GM12878 (cell line): Measurements from ENCODE around the gene NUDT22. TPM values are rescaled to one million over a fixed set of nuclear protein-coding genes. Genes with fewer than 3 reads are reported as not detected.

ENCODE experiments used
- ATAC-seq: fragments of 200-7000 bp; cut with Tn5 transposase; 3 replicates; pipeline ENCODE4 v1.9.1; 2020; ENCODE audit warnings: mild to moderate bottlenecking, moderate library complexity
- BruUV-seq: library from RNA; stranded (reverse); fragments of 400-500 nt; replicated peaks from 2 replicates; lab custom pipeline; 2021; lab: Mats Ljungman, UMichigan
- CTCF ChIA-PET: fragments of 300-600 bp; sonication (Branson Sonifier 250); formaldehyde crosslinking; extraction: SDS; loops from one replicate; lab custom pipeline; 2021; ENCODE audit warnings: inconsistent platforms; lab: Yijun Ruan, JAX
- POLR2A ChIA-PET: fragments of 350-600 bp; formaldehyde crosslinking; extraction: SDS; loops from one replicate; lab custom pipeline; 2021; ENCODE audit warnings: inconsistent platforms; lab: Charles Lee
- RAD21 ChIA-PET: fragments of 300-600 bp; sonication (Branson Sonifier 250); formaldehyde crosslinking; loops from one replicate; lab custom pipeline; 2023; ENCODE audit warnings: antibody characterized with exemption; ENCODE audit not compliant: unreplicated experiment; lab: Charles Lee
- SMC1A ChIA-PET: fragments of 300-600 bp; sonication (Branson Sonifier 250); formaldehyde crosslinking; loops from one replicate; lab custom pipeline; 2023; ENCODE audit not compliant: unreplicated experiment, uncharacterized antibody; lab: Charles Lee
- DNase-seq: peaks from one replicate; pipeline ENCODE4 v3.0.0-alpha.2; 2011; ENCODE audit warnings: low read depth, low spot score
- FAIRE-seq: peaks from 3 replicates; lab custom pipeline; 2011; peaks lifted over from hg19 to GRCh38; lab: Jason Lieb, UNC
- H2AFZ ChIP-seq: 2 replicates; pipeline ENCODE4 v1.6.0; 2011; ENCODE audit warnings: low read depth, low read length, control low read depth; ENCODE audit not compliant: control insufficient read depth
- H3K27ac ChIP-seq: 2 replicates; pipeline ENCODE4 v1.5.1; 2011; ENCODE audit warnings: control low read depth; ENCODE audit not compliant: control insufficient read depth, insufficient read depth
- H3K27me3 ChIP-seq, 2 experiments: replicated peaks in 1 of 2; 2 replicates each; pipeline versions ENCODE4 v1.6.0 to v1.6.1; 2011; ENCODE audit warnings: low read length in 1 of 2; ENCODE audit not compliant: control insufficient read depth in 2 of 2, insufficient read depth in 2 of 2
- H3K36me3 ChIP-seq, 2 experiments: 2 replicates each; pipeline ENCODE4 v1.5.1; 2011; ENCODE audit warnings: low read length in 1 of 2; ENCODE audit not compliant: control insufficient read depth in 2 of 2, insufficient read depth in 2 of 2
- H3K4me1 ChIP-seq: 2 replicates; pipeline ENCODE4 v1.6.1; 2011; ENCODE audit warnings: mild to moderate bottlenecking, low read length, moderate library complexity, mixed read lengths; ENCODE audit not compliant: control insufficient read depth, insufficient read depth
- H3K4me2 ChIP-seq: 2 replicates; pipeline ENCODE4 v1.6.0; 2011; ENCODE audit warnings: control low read depth; ENCODE audit not compliant: control insufficient read depth, insufficient read depth
- H3K4me3 ChIP-seq: fragments of 200-600 bp; sonication (generic); 2 replicates; pipeline ENCODE4 v1.5.1; 2016
- H3K79me2 ChIP-seq: 2 replicates; pipeline ENCODE4 v1.6.0; 2011; ENCODE audit warnings: low read length; ENCODE audit not compliant: control insufficient read depth, insufficient read depth
- H3K9ac ChIP-seq: 2 replicates; pipeline ENCODE4 v1.8.0; 2011; ENCODE audit warnings: low read length, control low read depth, mixed read lengths; ENCODE audit not compliant: control insufficient read depth, insufficient read depth
- H3K9me3 ChIP-seq: replicated peaks from 3 replicates; pipeline ENCODE4 v1.5.1; 2011; ENCODE audit warnings: mild to moderate bottlenecking, low read length; ENCODE audit not compliant: control insufficient read depth, insufficient read depth
- H4K20me1 ChIP-seq: 2 replicates; pipeline ENCODE4 v1.6.0; 2011; ENCODE audit not compliant: control insufficient read depth, insufficient read depth
- CBFB ChIP-seq: IDR thresholded peaks from 2 replicates; pipeline ENCODE4 v1.6.1; 2016; ENCODE audit warnings: antibody characterized with exemption, low read depth
- CBX3 ChIP-seq: fragments of 200-600 bp; sonication (generic); IDR thresholded peaks from 2 replicates; pipeline ENCODE4 v1.6.1; 2016; ENCODE audit warnings: low read depth, borderline replicate concordance
- CHD4 ChIP-seq: fragments of 200-600 bp; sonication (generic); IDR thresholded peaks from 2 replicates; pipeline ENCODE4 v1.6.1; 2016; ENCODE audit warnings: mild to moderate bottlenecking
- DPF2 ChIP-seq: fragments of 450-650 bp; IDR thresholded peaks from 2 replicates; pipeline ENCODE4 v1.6.1; 2017; ENCODE audit warnings: mild to moderate bottlenecking
- EZH2 ChIP-seq: IDR thresholded peaks from 2 replicates; pipeline ENCODE4 v1.6.1; 2012; ENCODE audit warnings: low read depth, mild to moderate bottlenecking, control low read depth, inconsistent platforms, low read length, borderline replicate concordance; ENCODE audit not compliant: control insufficient read depth
- FOXM1 ChIP-seq: IDR thresholded peaks from 2 replicates; pipeline ENCODE4 v1.6.1; 2012; ENCODE audit warnings: low read depth, mild to moderate bottlenecking, inconsistent platforms, low read length, moderate library complexity
- IKZF2 ChIP-seq, 2 experiments: fragments of 450-650 bp; IDR thresholded peaks; 2 replicates each; pipeline ENCODE4 v1.6.1; 2017; ENCODE audit warnings: mild to moderate bottlenecking in 2 of 2, moderate library complexity in 2 of 2
- JUND ChIP-seq: IDR thresholded peaks from 2 replicates; pipeline ENCODE4 v1.6.1; 2012; ENCODE audit warnings: low read depth, mild to moderate bottlenecking, low read length, improper control_type of control experiment, moderate library complexity
- KAT2A ChIP-seq: conservative IDR thresholded peaks from 2 replicates; pipeline ENCODE4 v1.6.1; 2011; ENCODE audit warnings: low read depth, low read length; ENCODE audit not compliant: control insufficient read depth
- RUNX3 ChIP-seq: IDR thresholded peaks from 2 replicates; pipeline ENCODE4 v1.6.1; 2012; ENCODE audit warnings: low read length, inconsistent platforms
- SIX5 ChIP-seq: IDR thresholded peaks from 2 replicates; pipeline ENCODE4 v1.6.1; 2011; ENCODE audit warnings: mild to moderate bottlenecking, low read depth, low read length, moderate library complexity; ENCODE audit not compliant: severe bottlenecking
- SUPT20H ChIP-seq: IDR thresholded peaks from 2 replicates; pipeline ENCODE4 v1.6.1; 2011; ENCODE audit warnings: low read depth, mild to moderate bottlenecking, low read length, moderate library complexity, borderline replicate concordance; ENCODE audit not compliant: control insufficient read depth
- YY1 ChIP-seq: IDR thresholded peaks from 2 replicates; pipeline ENCODE4 v1.6.1; 2011; ENCODE audit warnings: low read depth, mild to moderate bottlenecking, low read length
- ZNF207 ChIP-seq: fragments of 450-650 bp; IDR thresholded peaks from 2 replicates; pipeline ENCODE4 v1.6.1; 2014; ENCODE audit warnings: antibody characterized with exemption, mild to moderate bottlenecking, borderline replicate concordance
- ZNF384 ChIP-seq: IDR thresholded peaks from 2 replicates; pipeline ENCODE4 v1.6.1; 2012; ENCODE audit warnings: low read depth, mild to moderate bottlenecking, low read length, improper control_type of control experiment, borderline replicate concordance
- ZNF622 ChIP-seq: fragments of 450-650 bp; IDR thresholded peaks from 2 replicates; pipeline ENCODE4 v1.6.1; 2017; ENCODE audit warnings: mild to moderate bottlenecking, inconsistent platforms
- WGBS: methylation state at CpG from one replicate; pipeline ENCODE4 v1.1.6; 2016; ENCODE audit warnings: low lambda C conversion rate; ENCODE audit not compliant: insufficient replicate concordance, insufficient coverage; ENCODE audit errors: missing lambda C conversion rate; 5-methylcytosine and 5-hydroxymethylcytosine counted together
- in situ Hi-C: fragments of 300-500 bp; cut with MboI; formaldehyde crosslinking; loops from 9 replicates; pipeline ENCODE4 v1.14.3; 2018; ENCODE audit warnings: mixed read lengths
- intact Hi-C: fragments of 100-400 bp; cut with micrococcal nuclease; formaldehyde crosslinking; loops from one replicate; pipeline ENCODE4 v1.14.2; 2022; ENCODE audit not compliant: unreplicated experiment
- polyA plus RNA-seq, 11 experiments: library from polyadenylated mRNA; depleted of rRNA in 4 of 11; unstranded in 6 of 11; stranded (reverse) in 5 of 11; fragments of >200 nt; fragmentation: Nextera tagmentation in 4 of 11; fragmentation: Illumina TruSeq in 1 of 11; extraction: Ambion mirVana in 4 of 11; extraction: Trizol in 1 of 11; gene quantifications; 1 replicate in 1 of 11; 2 replicates in 10 of 11; pipeline versions ENCODE4 v1.2.1 to v1.2.3, GENCODE V29; 2011 to 2016; ENCODE audit warnings: inconsistent platforms in 2 of 11, missing spikeins in 2 of 11, low read depth in 1 of 11
- total RNA-seq, 4 experiments: library from RNA; depleted of rRNA in 3 of 4; stranded (reverse); fragments of >200 nt in 3 of 4; fragmentation: Illumina TruSeq in 1 of 4; extraction: Trizol in 1 of 4; gene quantifications; 2 replicates each; pipeline versions ENCODE4 v1.2.1 to v1.2.3, GENCODE V29; 2013 to 2021
- TF ChIP-seq, protein P1 (sequence below): fragments of 450-650 bp; IDR thresholded peaks from 2 replicates; pipeline ENCODE4 v1.6.1; 2018; ENCODE audit warnings: borderline replicate concordance, mild to moderate bottlenecking; ENCODE audit not compliant: partially characterized antibody
- TF ChIP-seq, protein P2 (sequence below): fragments of 450-650 bp; formaldehyde crosslinking; IDR thresholded peaks from 2 replicates; pipeline ENCODE4 v1.5.0; 2022; ENCODE audit warnings: mild to moderate bottlenecking, missing genetic modification characterization
- TF ChIP-seq, protein P3 (sequence below): IDR thresholded peaks from 2 replicates; pipeline ENCODE4 v1.6.1; 2012; ENCODE audit warnings: low read depth, low read length, improper control_type of control experiment

The NUDT22 gene
- total and polyA plus RNA-seq, 10 of the 15 experiments (the other 5 are each of a cell fraction or from before 2014, with no cell fraction given): 6.7 to 115 (median 64.7) TPM

DNA sequence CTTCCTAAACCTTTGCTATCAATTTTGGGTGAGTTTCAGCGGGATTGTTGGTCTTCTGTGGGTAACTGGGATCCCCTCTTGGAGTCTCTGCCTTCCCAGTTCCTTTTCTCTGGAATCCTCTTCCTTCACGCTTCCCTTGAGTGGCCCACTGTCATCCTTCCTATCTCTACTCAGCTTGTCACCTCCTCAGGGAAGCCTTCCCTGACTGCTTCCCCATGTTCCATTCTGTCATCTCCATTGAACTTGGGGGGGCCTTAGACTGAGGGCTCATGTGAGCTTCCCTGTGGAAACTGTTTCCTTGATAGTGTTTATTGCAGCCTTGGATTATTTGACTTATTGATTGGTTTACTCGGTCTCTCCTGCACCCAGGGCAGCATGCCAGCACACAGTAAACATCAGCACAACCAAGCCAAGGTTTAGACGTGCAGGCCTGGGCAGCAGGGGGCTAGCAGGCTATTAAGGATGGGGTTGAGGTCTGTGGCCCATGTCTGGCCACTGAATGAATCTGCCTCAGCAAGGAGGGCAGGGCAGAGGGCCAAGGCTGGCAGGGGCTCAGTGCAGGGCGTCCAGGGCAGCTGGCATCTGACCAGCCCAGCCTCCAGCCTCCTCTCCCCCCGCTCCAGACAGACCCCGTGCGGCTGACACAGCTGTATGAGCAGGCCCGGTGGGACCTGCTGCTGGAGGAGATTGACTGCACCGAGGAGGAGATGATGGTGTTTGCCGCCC is 7.3 kb upstream of the NUDT22 start:
- DNase-seq: no peak
- in situ Hi-C loops: no loop called here
- no peak for TF ChIP-seq IKZF2 (IDR thresholded peaks at IDR 0.05)
- no peak for TF ChIP-seq YY1
- TF ChIP-seq KAT2A: no peak
- TF ChIP-seq, protein P1, sequence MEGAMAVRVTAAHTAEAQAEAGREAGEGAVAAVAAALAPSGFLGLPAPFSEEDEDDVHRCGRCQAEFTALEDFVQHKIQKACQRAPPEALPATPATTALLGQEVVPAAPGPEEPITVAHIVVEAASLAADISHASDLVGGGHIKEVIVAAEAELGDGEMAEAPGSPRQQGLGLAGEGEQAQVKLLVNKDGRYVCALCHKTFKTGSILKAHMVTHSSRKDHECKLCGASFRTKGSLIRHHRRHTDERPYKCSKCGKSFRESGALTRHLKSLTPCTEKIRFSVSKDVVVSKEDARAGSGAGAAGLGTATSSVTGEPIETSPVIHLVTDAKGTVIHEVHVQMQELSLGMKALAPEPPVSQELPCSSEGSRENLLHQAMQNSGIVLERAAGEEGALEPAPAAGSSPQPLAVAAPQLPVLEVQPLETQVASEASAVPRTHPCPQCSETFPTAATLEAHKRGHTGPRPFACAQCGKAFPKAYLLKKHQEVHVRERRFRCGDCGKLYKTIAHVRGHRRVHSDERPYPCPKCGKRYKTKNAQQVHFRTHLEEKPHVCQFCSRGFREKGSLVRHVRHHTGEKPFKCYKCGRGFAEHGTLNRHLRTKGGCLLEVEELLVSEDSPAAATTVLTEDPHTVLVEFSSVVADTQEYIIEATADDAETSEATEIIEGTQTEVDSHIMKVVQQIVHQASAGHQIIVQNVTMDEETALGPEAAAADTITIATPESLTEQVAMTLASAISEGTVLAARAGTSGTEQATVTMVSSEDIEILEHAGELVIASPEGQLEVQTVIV: no peak
- TF ChIP-seq, protein P2, sequence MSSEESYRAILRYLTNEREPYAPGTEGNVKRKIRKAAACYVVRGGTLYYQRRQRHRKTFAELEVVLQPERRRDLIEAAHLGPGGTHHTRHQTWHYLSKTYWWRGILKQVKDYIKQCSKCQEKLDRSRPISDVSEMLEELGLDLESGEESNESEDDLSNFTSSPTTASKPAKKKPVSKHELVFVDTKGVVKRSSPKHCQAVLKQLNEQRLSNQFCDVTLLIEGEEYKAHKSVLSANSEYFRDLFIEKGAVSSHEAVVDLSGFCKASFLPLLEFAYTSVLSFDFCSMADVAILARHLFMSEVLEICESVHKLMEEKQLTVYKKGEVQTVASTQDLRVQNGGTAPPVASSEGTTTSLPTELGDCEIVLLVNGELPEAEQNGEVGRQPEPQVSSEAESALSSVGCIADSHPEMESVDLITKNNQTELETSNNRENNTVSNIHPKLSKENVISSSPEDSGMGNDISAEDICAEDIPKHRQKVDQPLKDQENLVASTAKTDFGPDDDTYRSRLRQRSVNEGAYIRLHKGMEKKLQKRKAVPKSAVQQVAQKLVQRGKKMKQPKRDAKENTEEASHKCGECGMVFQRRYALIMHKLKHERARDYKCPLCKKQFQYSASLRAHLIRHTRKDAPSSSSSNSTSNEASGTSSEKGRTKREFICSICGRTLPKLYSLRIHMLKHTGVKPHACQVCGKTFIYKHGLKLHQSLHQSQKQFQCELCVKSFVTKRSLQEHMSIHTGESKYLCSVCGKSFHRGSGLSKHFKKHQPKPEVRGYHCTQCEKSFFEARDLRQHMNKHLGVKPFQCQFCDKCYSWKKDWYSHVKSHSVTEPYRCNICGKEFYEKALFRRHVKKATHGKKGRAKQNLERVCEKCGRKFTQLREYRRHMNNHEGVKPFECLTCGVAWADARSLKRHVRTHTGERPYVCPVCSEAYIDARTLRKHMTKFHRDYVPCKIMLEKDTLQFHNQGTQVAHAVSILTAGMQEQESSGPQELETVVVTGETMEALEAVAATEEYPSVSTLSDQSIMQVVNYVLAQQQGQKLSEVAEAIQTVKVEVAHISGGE (CRISPR knock-in tag): no peak
- TF ChIP-seq ZNF384: no peak
- no peak for TF ChIP-seq FOXM1
- no peak for TF ChIP-seq DPF2
- TF ChIP-seq, protein P3, sequence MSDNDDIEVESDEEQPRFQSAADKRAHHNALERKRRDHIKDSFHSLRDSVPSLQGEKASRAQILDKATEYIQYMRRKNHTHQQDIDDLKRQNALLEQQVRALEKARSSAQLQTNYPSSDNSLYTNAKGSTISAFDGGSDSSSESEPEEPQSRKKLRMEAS: no peak
- TF ChIP-seq ZNF207: no peak
- no peak for TF ChIP-seq RUNX3
- TF ChIP-seq SIX5: no peak
- TF ChIP-seq ZNF622: no peak
- TF ChIP-seq JUND: no peak
- no peak for TF ChIP-seq EZH2
- TF ChIP-seq CBFB: no peak
- TF ChIP-seq CBX3: no peak
- no peak for TF ChIP-seq CHD4
- no peak for TF ChIP-seq SUPT20H

More for the DNA sequence above, 7.3 kb upstream of the NUDT22 start:
- H3K4me1 ChIP-seq: no peaks in the 10 kb centered on the region; the same call in 1 of the 2 replicates
- H2AFZ ChIP-seq: no peak overlapping the region
- WGBS: 96% methylated on average over 11 of the region's 11 CpGs
- H3K27ac ChIP-seq: no peak overlapping the region
- FAIRE-seq (no peak), ATAC-seq (no peak)
- H3K36me3 ChIP-seq: peaks cover 24 to 30% of the 10 kb centered on the region in 2 experiments
- no peaks in the 10 kb centered on the region for H4K20me1 ChIP-seq
- no peak overlapping the region for H3K4me3 ChIP-seq
- BruUV-seq: no TSS peak
- no peak overlapping the region for H3K4me2 ChIP-seq
- POLR2A ChIA-PET: interaction anchor here (1.7 to 2.6 kb wide), 2 partner anchors 8 to 12 kb away, joined by 6 to 11 read pairs; partner anchors contain the start of genes FERMT3, NUDT22 and TRPT1
- no peaks in the 10 kb centered on the region for H3K9me3 ChIP-seq
- no peak overlapping the region for H3K9ac ChIP-seq
- RAD21 ChIA-PET: no interaction called here
- SMC1A ChIA-PET: no interaction called here
- intact Hi-C loops: no loop called here
- CTCF ChIA-PET: interaction anchor here (4.2 kb wide), 1 partner anchor 13 kb away, joined by 14 read pairs; the partner anchor contains the start of gene FERMT3
- H3K27me3 ChIP-seq: no peaks in the 10 kb centered on the region
- H3K79me2 ChIP-seq: no peaks in the 10 kb centered on the region
